ENCODE measurements around the gene PGM5. TPM values are rescaled to one million over a fixed set of nuclear protein-coding genes. Genes with fewer than 3 reads are reported as not detected.
A peak's percentile ranks its signal among the peaks of the same experiment; 100 is the strongest.

PGM5 gene
- total RNA-seq, 1 donor from 2014 or later, result 70.9 TPM

DNA sequence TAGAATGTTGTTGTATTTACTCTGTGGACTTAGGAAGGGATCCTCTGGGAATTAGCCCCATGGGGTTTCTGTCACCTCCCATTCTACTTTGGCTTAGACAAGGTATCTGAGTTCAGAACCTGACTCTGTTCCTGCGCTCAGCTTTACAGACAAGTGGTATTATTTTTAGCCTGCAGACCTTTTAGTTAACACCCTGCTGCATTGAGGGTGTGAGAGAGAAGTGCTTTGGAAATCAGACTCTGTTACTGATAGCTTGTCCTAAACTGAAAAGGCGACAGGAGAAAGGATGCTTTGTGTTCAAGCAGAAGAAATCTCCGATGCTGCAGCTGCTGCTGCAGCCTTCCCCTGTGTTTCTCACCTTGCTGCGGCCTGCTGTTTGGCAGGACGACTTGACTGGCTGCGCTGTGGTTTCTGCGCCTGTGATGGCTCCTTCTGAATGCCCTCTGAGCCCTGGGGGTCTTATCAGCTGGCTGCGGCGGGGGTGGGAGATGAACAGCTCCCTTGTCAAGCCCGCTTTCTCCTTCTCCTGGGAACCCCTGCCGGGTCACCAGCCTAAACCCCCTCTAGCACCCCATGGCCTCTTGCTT is 61.9 kb downstream of the PGM5 start:
- Histone ChIP-seq H3K4me3 (no peak overlapping the region), H3K9me3 (no peaks in the 10 kb centered on the region), H3K27ac (peak overlapping the region in 1 of 2 donors; percentile 13), H3K27me3 (no peaks in the 10 kb centered on the region), H3K4me1 (peaks cover 0 to 3% of the 10 kb centered on the region in 2 donors), H3K36me3 (peaks cover 0 to 3% of the 10 kb centered on the region in 2 donors)
- TF ChIP-seq, protein P1, sequence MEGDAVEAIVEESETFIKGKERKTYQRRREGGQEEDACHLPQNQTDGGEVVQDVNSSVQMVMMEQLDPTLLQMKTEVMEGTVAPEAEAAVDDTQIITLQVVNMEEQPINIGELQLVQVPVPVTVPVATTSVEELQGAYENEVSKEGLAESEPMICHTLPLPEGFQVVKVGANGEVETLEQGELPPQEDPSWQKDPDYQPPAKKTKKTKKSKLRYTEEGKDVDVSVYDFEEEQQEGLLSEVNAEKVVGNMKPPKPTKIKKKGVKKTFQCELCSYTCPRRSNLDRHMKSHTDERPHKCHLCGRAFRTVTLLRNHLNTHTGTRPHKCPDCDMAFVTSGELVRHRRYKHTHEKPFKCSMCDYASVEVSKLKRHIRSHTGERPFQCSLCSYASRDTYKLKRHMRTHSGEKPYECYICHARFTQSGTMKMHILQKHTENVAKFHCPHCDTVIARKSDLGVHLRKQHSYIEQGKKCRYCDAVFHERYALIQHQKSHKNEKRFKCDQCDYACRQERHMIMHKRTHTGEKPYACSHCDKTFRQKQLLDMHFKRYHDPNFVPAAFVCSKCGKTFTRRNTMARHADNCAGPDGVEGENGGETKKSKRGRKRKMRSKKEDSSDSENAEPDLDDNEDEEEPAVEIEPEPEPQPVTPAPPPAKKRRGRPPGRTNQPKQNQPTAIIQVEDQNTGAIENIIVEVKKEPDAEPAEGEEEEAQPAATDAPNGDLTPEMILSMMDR (IDR thresholded peaks at IDR 0.05), result no peak
- no peak for DNase-seq (ENCODE audit: low spot score in 2 of 2)
- intact Hi-C loops (cut with DNase I), result no loop called here

- Histone ChIP-seq H3K27me3 (no peaks in the 10 kb centered on the region), H3K36me3 (peaks cover 0 to 3% of the 10 kb centered on the region in 2 donors), H3K4me3 (no peak overlapping the region), H3K27ac (peak overlapping the region in 1 of 2 donors; percentile 38), H3K4me1 (peaks cover 0 to 3% of the 10 kb centered on the region in 2 donors), H3K9me3 (no peaks in the 10 kb centered on the region)
- intact Hi-C loops (cut with DNase I), result no loop called here
- TF ChIP-seq, protein P1 (IDR thresholded peaks at IDR 0.05), result no peak
- no peak for DNase-seq (ENCODE audit: low spot score in 2 of 2)
These were observed 63.5 kb downstream of the PGM5 start for GRCh38 chr9:68419901-68420300.

- peaks cover 0 to 3% of the 10 kb centered on the region in 2 donors for H3K36me3 ChIP-seq
- H3K9me3 ChIP-seq, result no peaks in the 10 kb centered on the region
- TF ChIP-seq, protein P1 (IDR thresholded peaks at IDR 0.05), result no peak
- DNase-seq (ENCODE audit: low spot score in 2 of 2), result no peak
- H3K27me3 ChIP-seq, result no peaks in the 10 kb centered on the region
- H3K27ac ChIP-seq, result peak overlapping the region; percentile 63 to 80
- H3K4me1 ChIP-seq, result peaks cover 10 to 30% of the 10 kb centered on the region in 2 donors
- intact Hi-C loops (cut with DNase I), result loop anchor here (5.0 kb wide), 1 partner anchor 76 kb away; no protein-coding TSS in a partner anchor
- no peak overlapping the region for H3K4me3 ChIP-seq
These were observed 70.3 kb downstream of the PGM5 start for GRCh38 chr9:68426755-68427154.

GRCh38 chr9:68427216-68427977 is 71.0 kb downstream of the PGM5 start:
- Histone ChIP-seq H3K9me3 (no peaks in the 10 kb centered on the region), H3K4me3 (no peak overlapping the region), H3K27me3 (no peaks in the 10 kb centered on the region), H3K27ac (peak overlapping the region; percentile 63 to 80), H3K36me3 (peaks cover 0 to 3% of the 10 kb centered on the region in 2 donors), H3K4me1 (peaks cover 10 to 30% of the 10 kb centered on the region in 2 donors)
- TF ChIP-seq, protein P1 (IDR thresholded peaks at IDR 0.05), result no peak
- intact Hi-C loops (cut with DNase I), result loop anchor here (5.0 kb wide), 1 partner anchor 75 kb away; no protein-coding TSS in a partner anchor
- DNase-seq (ENCODE audit: low spot score in 2 of 2), result no peak

DNA sequence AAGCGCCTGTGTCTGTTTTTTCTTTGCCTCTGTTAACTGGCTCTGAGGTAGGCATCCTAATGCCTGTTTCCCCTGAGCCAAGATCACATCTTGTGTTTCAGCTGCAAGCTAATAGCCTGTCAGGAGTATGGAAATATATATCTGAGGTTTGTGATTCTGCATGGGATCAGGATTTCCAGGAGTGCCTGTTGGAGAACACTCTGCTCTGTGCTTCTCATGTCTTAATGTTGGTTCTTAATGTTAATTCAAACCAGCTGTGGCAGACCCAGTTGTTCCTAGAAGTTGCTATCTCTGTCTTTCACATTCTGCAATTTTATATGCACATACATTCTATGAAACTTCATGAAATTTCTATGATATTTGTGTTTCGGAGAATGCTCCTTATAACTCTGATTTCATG is 72.1 kb downstream of the PGM5 start:
- H3K27me3 ChIP-seq, result no peaks in the 10 kb centered on the region
- TF ChIP-seq, protein P1 (IDR thresholded peaks at IDR 0.05), result no peak
- no peaks in the 10 kb centered on the region for H3K9me3 ChIP-seq
- H3K36me3 ChIP-seq, result no peaks in the 10 kb centered on the region
- intact Hi-C loops (cut with DNase I), result loop anchor here (2.0 to 5.0 kb wide), 2 partner anchors 16 to 74 kb away; no protein-coding TSS in a partner anchor
- peak overlapping the region; percentile 63 to 80 for H3K27ac ChIP-seq
- H3K4me3 ChIP-seq, result no peak overlapping the region
- no peak for DNase-seq (ENCODE audit: low spot score in 2 of 2)
- H3K4me1 ChIP-seq, result peaks cover 10 to 30% of the 10 kb centered on the region in 2 donors
